22Rv1 (cell line): ENCODE measurements around the gene CHTF18.

ENCODE experiments used
- CTCF ChIP-seq: fragments of 450-650 bp; IDR thresholded peaks from 2 replicates; pipeline ENCODE4 v1.5.1; 2017; ENCODE audit warnings: mild to moderate bottlenecking
- ZFX ChIP-seq: fragments of 450-650 bp; IDR thresholded peaks from 2 replicates; pipeline ENCODE4 v1.6.1; 2017; ENCODE audit warnings: antibody characterized with exemption, borderline replicate concordance

- TF ChIP-seq CTCF (no peak), ZFX (no peak)
Observed at GRCh38 chr16:779561-779960, 8.9 kb upstream of the CHTF18 start.
